ENCODE measurements around the gene SEMA3E. TPM values are rescaled to one million over a fixed set of nuclear protein-coding genes. Genes with fewer than 3 reads are reported as not detected.

SEMA3E gene
- polyA plus RNA-seq, 1 of the 3 experiments (the other 2 are of a cell fraction) = under 0.01 TPM

DNA sequence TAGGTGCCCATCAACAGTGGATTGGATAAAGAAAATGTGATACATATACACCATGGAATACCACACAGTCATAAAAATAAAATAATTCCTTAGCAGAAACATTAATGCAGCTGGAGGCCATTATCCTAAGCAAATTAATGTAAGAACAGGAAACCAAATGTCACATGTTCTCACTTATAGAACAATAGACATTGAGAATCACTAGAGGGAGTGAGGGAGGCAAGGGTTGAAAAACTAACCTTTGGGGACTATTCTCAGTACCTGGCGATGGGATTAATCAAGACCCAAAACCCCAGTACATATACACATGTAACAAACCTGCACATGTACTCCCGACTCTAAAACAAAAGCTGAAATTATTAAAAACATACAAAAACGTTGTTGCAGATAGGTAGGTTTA, 222.6 kb downstream of the SEMA3E start:
- H3K4me1 ChIP-seq (ENCODE audit: control insufficient read depth in 1 of 2, insufficient read depth in 2 of 2, low read depth in 1 of 2, low read length in 1 of 2) = no peaks in the 10 kb centered on the region
- no peak overlapping the region for H3K4me3 ChIP-seq (ENCODE audit: low read depth in 2 of 2, low read length in 1 of 2)
- no peak overlapping the region for H2AFZ ChIP-seq (ENCODE audit: low read depth)
- no peak overlapping the region for H3K4me2 ChIP-seq
- no peak overlapping the region for H3K27ac ChIP-seq (ENCODE audit: low read depth in 2 of 2, low read length in 1 of 2)
- POLR2A ChIA-PET = no interaction called here
- H4K20me1 ChIP-seq (ENCODE audit: insufficient read depth) = no peaks in the 10 kb centered on the region
- 66% methylated on average over 3 of the region's 3 CpGs for WGBS (ENCODE audit: low lambda C conversion rate)
- CTCF ChIA-PET = interaction anchor here (1.2 to 1.3 kb wide), 2 partner anchors 45 to 229 kb away, joined by 3 to 4 read pairs; no protein-coding TSS in a partner anchor
- TF ChIP-seq RAD21 (IDR thresholded peaks at IDR 0.05; ENCODE audit: low read length) = no peak
- no peak for TF ChIP-seq YY1 (IDR thresholded peaks at IDR 0.05; ENCODE audit: low read depth)
- TF ChIP-seq RFX5 (IDR thresholded peaks at IDR 0.05; ENCODE audit: low read length) = no peak
- TF ChIP-seq, protein P1, sequence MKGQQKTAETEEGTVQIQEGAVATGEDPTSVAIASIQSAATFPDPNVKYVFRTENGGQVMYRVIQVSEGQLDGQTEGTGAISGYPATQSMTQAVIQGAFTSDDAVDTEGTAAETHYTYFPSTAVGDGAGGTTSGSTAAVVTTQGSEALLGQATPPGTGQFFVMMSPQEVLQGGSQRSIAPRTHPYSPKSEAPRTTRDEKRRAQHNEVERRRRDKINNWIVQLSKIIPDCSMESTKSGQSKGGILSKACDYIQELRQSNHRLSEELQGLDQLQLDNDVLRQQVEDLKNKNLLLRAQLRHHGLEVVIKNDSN (IDR thresholded peaks at IDR 0.05; ENCODE audit: borderline replicate concordance, low read depth) = no peak
- TF ChIP-seq, protein P2, sequence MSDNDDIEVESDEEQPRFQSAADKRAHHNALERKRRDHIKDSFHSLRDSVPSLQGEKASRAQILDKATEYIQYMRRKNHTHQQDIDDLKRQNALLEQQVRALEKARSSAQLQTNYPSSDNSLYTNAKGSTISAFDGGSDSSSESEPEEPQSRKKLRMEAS (IDR thresholded peaks at IDR 0.05; ENCODE audit: low read depth) = no peak
- TF ChIP-seq, protein P3, sequence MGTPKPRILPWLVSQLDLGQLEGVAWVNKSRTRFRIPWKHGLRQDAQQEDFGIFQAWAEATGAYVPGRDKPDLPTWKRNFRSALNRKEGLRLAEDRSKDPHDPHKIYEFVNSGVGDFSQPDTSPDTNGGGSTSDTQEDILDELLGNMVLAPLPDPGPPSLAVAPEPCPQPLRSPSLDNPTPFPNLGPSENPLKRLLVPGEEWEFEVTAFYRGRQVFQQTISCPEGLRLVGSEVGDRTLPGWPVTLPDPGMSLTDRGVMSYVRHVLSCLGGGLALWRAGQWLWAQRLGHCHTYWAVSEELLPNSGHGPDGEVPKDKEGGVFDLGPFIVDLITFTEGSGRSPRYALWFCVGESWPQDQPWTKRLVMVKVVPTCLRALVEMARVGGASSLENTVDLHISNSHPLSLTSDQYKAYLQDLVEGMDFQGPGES (IDR thresholded peaks at IDR 0.05; ENCODE audit: low read depth, low read length) = no peak
- no peaks in the 10 kb centered on the region for H3F3A ChIP-seq (replicated peaks; ENCODE audit: insufficient read depth)
- no peak for DNase-seq
- no peaks in the 10 kb centered on the region for H3K27me3 ChIP-seq (ENCODE audit: insufficient read depth)
- no peaks in the 10 kb centered on the region for H3K9me3 ChIP-seq
- no peaks in the 10 kb centered on the region for H3K79me2 ChIP-seq (ENCODE audit: insufficient read depth)
- no peak overlapping the region for H3K9ac ChIP-seq
- no peaks in the 10 kb centered on the region for H3K36me3 ChIP-seq (replicated peaks in 1 of 2; ENCODE audit: control insufficient read depth in 1 of 2, insufficient read depth in 2 of 2, low read length in 1 of 2)
- H3K9me2 ChIP-seq = no peaks in the 10 kb centered on the region

DNA sequence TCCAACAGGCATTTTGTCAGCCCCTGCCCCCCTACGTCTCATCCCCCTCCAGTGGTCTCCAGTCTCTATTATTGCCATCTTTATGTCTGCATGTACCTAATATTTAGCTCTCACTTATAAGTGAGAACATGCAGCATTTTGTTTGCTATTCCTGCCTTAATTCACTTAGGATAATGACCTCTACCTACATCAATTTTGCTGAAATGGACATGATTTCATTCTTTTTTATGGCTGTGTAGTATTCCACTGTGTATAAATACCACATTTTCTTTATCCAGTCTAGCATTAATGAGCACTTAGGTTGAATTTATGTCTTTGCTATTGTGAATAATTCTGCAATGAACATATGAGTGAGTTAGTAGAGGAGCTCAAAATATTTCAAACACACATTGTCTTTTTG, 229.9 kb downstream of the SEMA3E start:
- H3K9ac ChIP-seq = no peak overlapping the region
- H3K36me3 ChIP-seq (replicated peaks in 1 of 2; ENCODE audit: control insufficient read depth in 1 of 2, insufficient read depth in 2 of 2, low read length in 1 of 2) = no peaks in the 10 kb centered on the region
- no peak for DNase-seq
- no peaks in the 10 kb centered on the region for H3K79me2 ChIP-seq (ENCODE audit: insufficient read depth)
- no peak overlapping the region for H3K4me3 ChIP-seq (ENCODE audit: low read depth in 2 of 2, low read length in 1 of 2)
- peaks cover 0 to 4% of the 10 kb centered on the region in 2 experiments; a peak in 1 of 4 replicates for H3K4me1 ChIP-seq (ENCODE audit: control insufficient read depth in 1 of 2, insufficient read depth in 2 of 2, low read depth in 1 of 2, low read length in 1 of 2)
- no peaks in the 10 kb centered on the region for H3K27me3 ChIP-seq (ENCODE audit: insufficient read depth)
- H3K27ac ChIP-seq (ENCODE audit: low read depth in 2 of 2, low read length in 1 of 2) = no peak overlapping the region
- TF ChIP-seq, protein P1 (IDR thresholded peaks at IDR 0.05; ENCODE audit: borderline replicate concordance, low read depth) = no peak
- TF ChIP-seq RFX5 (IDR thresholded peaks at IDR 0.05; ENCODE audit: low read length) = no peak
- TF ChIP-seq EZH2phosphoT487 (IDR thresholded peaks at IDR 0.05; ENCODE audit: borderline replicate concordance, low read depth) = no peak
- TF ChIP-seq POLR2AphosphoS5 (IDR thresholded peaks at IDR 0.05; ENCODE audit: low read depth, low read length) = no peak
- no peak for TF ChIP-seq FOXJ3 (CRISPR knock-in tag; IDR thresholded peaks at IDR 0.05)
- TF ChIP-seq RAD21 (IDR thresholded peaks at IDR 0.05; ENCODE audit: low read length) = no peak
- no peak for TF ChIP-seq EP300 (IDR thresholded peaks at IDR 0.05; ENCODE audit: borderline replicate concordance in 1 of 2, low read depth in 1 of 2, low read length in 1 of 2)
- TF ChIP-seq ELF1 (IDR thresholded peaks at IDR 0.05) = no peak
- no peak for TF ChIP-seq SMC3 (IDR thresholded peaks at IDR 0.05; ENCODE audit: low read depth, low read length)
- TF ChIP-seq RCOR1 (IDR thresholded peaks at IDR 0.05; ENCODE audit: low read length) = no peak
- TF ChIP-seq GABPA (IDR thresholded peaks at IDR 0.05; ENCODE audit: low read depth) = no peak
- TF ChIP-seq, protein P4, sequence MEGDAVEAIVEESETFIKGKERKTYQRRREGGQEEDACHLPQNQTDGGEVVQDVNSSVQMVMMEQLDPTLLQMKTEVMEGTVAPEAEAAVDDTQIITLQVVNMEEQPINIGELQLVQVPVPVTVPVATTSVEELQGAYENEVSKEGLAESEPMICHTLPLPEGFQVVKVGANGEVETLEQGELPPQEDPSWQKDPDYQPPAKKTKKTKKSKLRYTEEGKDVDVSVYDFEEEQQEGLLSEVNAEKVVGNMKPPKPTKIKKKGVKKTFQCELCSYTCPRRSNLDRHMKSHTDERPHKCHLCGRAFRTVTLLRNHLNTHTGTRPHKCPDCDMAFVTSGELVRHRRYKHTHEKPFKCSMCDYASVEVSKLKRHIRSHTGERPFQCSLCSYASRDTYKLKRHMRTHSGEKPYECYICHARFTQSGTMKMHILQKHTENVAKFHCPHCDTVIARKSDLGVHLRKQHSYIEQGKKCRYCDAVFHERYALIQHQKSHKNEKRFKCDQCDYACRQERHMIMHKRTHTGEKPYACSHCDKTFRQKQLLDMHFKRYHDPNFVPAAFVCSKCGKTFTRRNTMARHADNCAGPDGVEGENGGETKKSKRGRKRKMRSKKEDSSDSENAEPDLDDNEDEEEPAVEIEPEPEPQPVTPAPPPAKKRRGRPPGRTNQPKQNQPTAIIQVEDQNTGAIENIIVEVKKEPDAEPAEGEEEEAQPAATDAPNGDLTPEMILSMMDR (IDR thresholded peaks at IDR 0.05) = no peak
- POLR2A ChIA-PET = no interaction called here
- no peak overlapping the region for H2AFZ ChIP-seq (ENCODE audit: low read depth)
- WGBS (ENCODE audit: low lambda C conversion rate) = 46% methylated on average over 1 of the region's 1 CpG
- H4K20me1 ChIP-seq (ENCODE audit: insufficient read depth) = no peaks in the 10 kb centered on the region
- no peak overlapping the region for H3K4me2 ChIP-seq
- H3F3A ChIP-seq (replicated peaks; ENCODE audit: insufficient read depth) = no peaks in the 10 kb centered on the region
- CTCF ChIA-PET = interaction anchor here (1.7 kb wide), 1 partner anchor 237 kb away, joined by 4 read pairs; no protein-coding TSS in a partner anchor
- H3K9me3 ChIP-seq = no peaks in the 10 kb centered on the region
- H3K9me2 ChIP-seq = no peaks in the 10 kb centered on the region

Data from SK-N-SH (cell line).